Measurements from ENCODE around the gene CTXND1.
A peak's percentile ranks its signal among the peaks of the same experiment; 100 is the strongest.

CTXND1 gene

GRCh38 chr15:80270472-80270871 is 18.5 kb upstream of the CTXND1 start:
- Mint-ChIP-seq H3K4me1 (ENCODE audit: low read depth) (no peaks in the 10 kb centered on the region), H3K27ac (no peak overlapping the region), H3K9me3 (no peaks in the 10 kb centered on the region), H3K36me3 (ENCODE audit: low read depth) (no peaks in the 10 kb centered on the region), H3K27me3 (peaks cover 44% of the 10 kb centered on the region), H3K4me3 (no peak overlapping the region)
- no peak for DNase-seq

GRCh38 chr15:80268101-80268500 is 16.1 kb upstream of the CTXND1 start:
- no peaks in the 10 kb centered on the region for H3K36me3 Mint-ChIP-seq (ENCODE audit: low read depth)
- H3K4me1 Mint-ChIP-seq (ENCODE audit: low read depth): peaks cover 3% of the 10 kb centered on the region
- no peak overlapping the region for H3K27ac Mint-ChIP-seq

GRCh38 chr15:80267658-80268057 is 15.6 kb upstream of the CTXND1 start:
- no peak for DNase-seq
- peaks cover 3% of the 10 kb centered on the region for H3K4me1 Mint-ChIP-seq (ENCODE audit: low read depth)
- H3K27ac Mint-ChIP-seq: no peak overlapping the region
- H3K9me3 Mint-ChIP-seq: no peaks in the 10 kb centered on the region
- no peak overlapping the region for H3K4me3 Mint-ChIP-seq
- H3K36me3 Mint-ChIP-seq (ENCODE audit: low read depth): no peaks in the 10 kb centered on the region
- peaks cover 49% of the 10 kb centered on the region for H3K27me3 Mint-ChIP-seq

More at GRCh38 chr15:80268101-80268500, 16.1 kb upstream of the CTXND1 start:
- Mint-ChIP-seq H3K4me3 (no peak overlapping the region), H3K27me3 (peaks cover 48% of the 10 kb centered on the region), H3K9me3 (no peaks in the 10 kb centered on the region)
- no peak for DNase-seq

- H3K27ac Mint-ChIP-seq: no peak overlapping the region
- no peak for DNase-seq
- H3K36me3 Mint-ChIP-seq (ENCODE audit: low read depth): no peaks in the 10 kb centered on the region
- H3K9me3 Mint-ChIP-seq: no peaks in the 10 kb centered on the region
- H3K4me1 Mint-ChIP-seq (ENCODE audit: low read depth): peaks cover 3% of the 10 kb centered on the region
- no peak overlapping the region for H3K4me3 Mint-ChIP-seq
- H3K27me3 Mint-ChIP-seq: peaks cover 57% of the 10 kb centered on the region
Observed at GRCh38 chr15:80266745-80267144, 14.7 kb upstream of the CTXND1 start.

- Mint-ChIP-seq H3K36me3 (ENCODE audit: low read depth) (no peaks in the 10 kb centered on the region), H3K4me3 (no peak overlapping the region), H3K4me1 (ENCODE audit: low read depth) (peaks cover 3% of the 10 kb centered on the region), H3K27ac (no peak overlapping the region), H3K9me3 (no peaks in the 10 kb centered on the region), H3K27me3 (peaks cover 59% of the 10 kb centered on the region)
- DNase-seq: no peak
Observed at GRCh38 chr15:80266113-80266512, 14.1 kb upstream of the CTXND1 start.

GRCh38 chr15:80265021-80265420 is 13.0 kb upstream of the CTXND1 start:
- peaks cover 61% of the 10 kb centered on the region for H3K27me3 Mint-ChIP-seq
- no peak for DNase-seq
- no peaks in the 10 kb centered on the region for H3K9me3 Mint-ChIP-seq
- H3K4me1 Mint-ChIP-seq (ENCODE audit: low read depth): peaks cover 3% of the 10 kb centered on the region
- no peaks in the 10 kb centered on the region for H3K36me3 Mint-ChIP-seq (ENCODE audit: low read depth)
- no peak overlapping the region for H3K27ac Mint-ChIP-seq
- no peak overlapping the region for H3K4me3 Mint-ChIP-seq

GRCh38 chr15:80264031-80264430 is 12.0 kb upstream of the CTXND1 start:
- peaks cover 3% of the 10 kb centered on the region for H3K4me1 Mint-ChIP-seq (ENCODE audit: low read depth)
- no peaks in the 10 kb centered on the region for H3K36me3 Mint-ChIP-seq (ENCODE audit: low read depth)
- peaks cover 67% of the 10 kb centered on the region for H3K27me3 Mint-ChIP-seq
- no peak overlapping the region for H3K27ac Mint-ChIP-seq
- no peaks in the 10 kb centered on the region for H3K9me3 Mint-ChIP-seq
- no peak for DNase-seq
- H3K4me3 Mint-ChIP-seq: no peak overlapping the region

- Mint-ChIP-seq H3K4me3 (no peak overlapping the region), H3K4me1 (ENCODE audit: low read depth) (peaks cover 3% of the 10 kb centered on the region), H3K27me3 (peaks cover 64% of the 10 kb centered on the region), H3K36me3 (ENCODE audit: low read depth) (no peaks in the 10 kb centered on the region), H3K27ac (no peak overlapping the region), H3K9me3 (no peaks in the 10 kb centered on the region)
- no peak for DNase-seq
Observed at GRCh38 chr15:80260551-80260950, 8.5 kb upstream of the CTXND1 start.

- Mint-ChIP-seq H3K4me1 (ENCODE audit: low read depth) (peaks cover under 1% of the 10 kb centered on the region), H3K4me3 (no peak overlapping the region), H3K27ac (no peak overlapping the region), H3K9me3 (no peaks in the 10 kb centered on the region), H3K36me3 (ENCODE audit: low read depth) (no peaks in the 10 kb centered on the region), H3K27me3 (peaks cover 64% of the 10 kb centered on the region)
- no peak for DNase-seq
Observed at GRCh38 chr15:80259942-80260510, 8.0 kb upstream of the CTXND1 start.

GRCh38 chr15:80251428-80252120 is 439 bp downstream of the CTXND1 start:
- H3K4me3 Mint-ChIP-seq: peak overlapping the region; percentile 31
- H3K27me3 Mint-ChIP-seq: peaks cover 78% of the 10 kb centered on the region
- DNase-seq: no peak
- no peaks in the 10 kb centered on the region for H3K9me3 Mint-ChIP-seq
- H3K4me1 Mint-ChIP-seq (ENCODE audit: low read depth): peaks cover 6% of the 10 kb centered on the region
- no peaks in the 10 kb centered on the region for H3K36me3 Mint-ChIP-seq (ENCODE audit: low read depth)
- no peak overlapping the region for H3K27ac Mint-ChIP-seq

GRCh38 chr15:80250614-80251427 is 1.2 kb downstream of the CTXND1 start:
- peak overlapping the region; percentile 31 for H3K4me3 Mint-ChIP-seq
- H3K9me3 Mint-ChIP-seq: no peaks in the 10 kb centered on the region

GRCh38 chr15:80249973-80250372 is 2.0 kb downstream of the CTXND1 start:
- Mint-ChIP-seq H3K27me3 (peaks cover 75% of the 10 kb centered on the region), H3K9me3 (no peaks in the 10 kb centered on the region), H3K36me3 (ENCODE audit: low read depth) (no peaks in the 10 kb centered on the region), H3K27ac (no peak overlapping the region), H3K4me3 (no peak overlapping the region), H3K4me1 (ENCODE audit: low read depth) (peaks cover 6% of the 10 kb centered on the region)
- DNase-seq: no peak

More at GRCh38 chr15:80250614-80251427, 1.2 kb downstream of the CTXND1 start:
- no peak overlapping the region for H3K27ac Mint-ChIP-seq
- H3K27me3 Mint-ChIP-seq: peaks cover 78% of the 10 kb centered on the region
- no peaks in the 10 kb centered on the region for H3K36me3 Mint-ChIP-seq (ENCODE audit: low read depth)
- no peak for DNase-seq
- H3K4me1 Mint-ChIP-seq (ENCODE audit: low read depth): peaks cover 6% of the 10 kb centered on the region

- H3K27ac Mint-ChIP-seq: no peak overlapping the region
- H3K4me3 Mint-ChIP-seq: no peak overlapping the region
- H3K36me3 Mint-ChIP-seq (ENCODE audit: low read depth): no peaks in the 10 kb centered on the region
- no peaks in the 10 kb centered on the region for H3K9me3 Mint-ChIP-seq
- peaks cover 6% of the 10 kb centered on the region for H3K4me1 Mint-ChIP-seq (ENCODE audit: low read depth)
- no peak for DNase-seq
- H3K27me3 Mint-ChIP-seq: peaks cover 60% of the 10 kb centered on the region
Observed at GRCh38 chr15:80247320-80247719, 4.7 kb downstream of the CTXND1 start.

GRCh38 chr15:80246425-80246894 is 5.6 kb downstream of the CTXND1 start:
- Mint-ChIP-seq H3K27me3 (peaks cover 66% of the 10 kb centered on the region), H3K27ac (no peak overlapping the region), H3K9me3 (no peaks in the 10 kb centered on the region), H3K4me1 (ENCODE audit: low read depth) (peaks cover 4% of the 10 kb centered on the region), H3K4me3 (no peak overlapping the region), H3K36me3 (ENCODE audit: low read depth) (no peaks in the 10 kb centered on the region)
- no peak for DNase-seq

- Mint-ChIP-seq H3K9me3 (no peaks in the 10 kb centered on the region), H3K4me1 (ENCODE audit: low read depth) (no peaks in the 10 kb centered on the region), H3K4me3 (no peak overlapping the region), H3K27ac (no peak overlapping the region), H3K27me3 (peaks cover 46% of the 10 kb centered on the region), H3K36me3 (ENCODE audit: low read depth) (no peaks in the 10 kb centered on the region)
- no peak for DNase-seq
Observed at GRCh38 chr15:80242802-80243201, 9.2 kb downstream of the CTXND1 start.

Data from activated T-cell treated with anti-CD3 and anti-CD28 coated beads, Interleukin-2, amount 50 U/mL, for 24 hours (primary cell).